KOPT-K1 (cell line): ENCODE measurements around the gene APPL2.

ENCODE experiments used
- H3K27ac ChIP-seq: fragments of 200-600 bp; sonication (generic); 2 replicates; pipeline ENCODE4 v1.5.1; 2016; ENCODE audit warnings: antibody characterized with exemption, mild to moderate bottlenecking, low read depth, low read length; ENCODE audit not compliant: poor library complexity, severe bottlenecking
- H3K36me3 ChIP-seq: fragments of 200-600 bp; sonication (generic); 2 replicates; pipeline ENCODE4 v1.5.1; 2017; ENCODE audit warnings: antibody characterized with exemption, mild to moderate bottlenecking, low read length, moderate library complexity; ENCODE audit not compliant: insufficient read depth
- H3K9me3 ChIP-seq: fragments of 200-600 bp; sonication (generic); 2 replicates; pipeline ENCODE4 v1.5.1; 2017; ENCODE audit warnings: antibody characterized with exemption, low read length, mild to moderate bottlenecking; ENCODE audit not compliant: insufficient read depth, poor library complexity, severe bottlenecking

The APPL2 gene

GRCh38 chr12:105235281-105235731 lies 668 bp downstream of the APPL2 start:
- H3K27ac ChIP-seq = peak overlapping the region; percentile 64
- no peaks in the 10 kb centered on the region; the same call in 1 of the 2 replicates for H3K36me3 ChIP-seq
- H3K9me3 ChIP-seq = no peaks in the 10 kb centered on the region

GRCh38 chr12:105234197-105234596 lies 1.8 kb downstream of the APPL2 start:
- no peaks in the 10 kb centered on the region; the same call in 1 of the 2 replicates for H3K36me3 ChIP-seq
- H3K27ac ChIP-seq = no peak overlapping the region
- no peaks in the 10 kb centered on the region for H3K9me3 ChIP-seq

DNA sequence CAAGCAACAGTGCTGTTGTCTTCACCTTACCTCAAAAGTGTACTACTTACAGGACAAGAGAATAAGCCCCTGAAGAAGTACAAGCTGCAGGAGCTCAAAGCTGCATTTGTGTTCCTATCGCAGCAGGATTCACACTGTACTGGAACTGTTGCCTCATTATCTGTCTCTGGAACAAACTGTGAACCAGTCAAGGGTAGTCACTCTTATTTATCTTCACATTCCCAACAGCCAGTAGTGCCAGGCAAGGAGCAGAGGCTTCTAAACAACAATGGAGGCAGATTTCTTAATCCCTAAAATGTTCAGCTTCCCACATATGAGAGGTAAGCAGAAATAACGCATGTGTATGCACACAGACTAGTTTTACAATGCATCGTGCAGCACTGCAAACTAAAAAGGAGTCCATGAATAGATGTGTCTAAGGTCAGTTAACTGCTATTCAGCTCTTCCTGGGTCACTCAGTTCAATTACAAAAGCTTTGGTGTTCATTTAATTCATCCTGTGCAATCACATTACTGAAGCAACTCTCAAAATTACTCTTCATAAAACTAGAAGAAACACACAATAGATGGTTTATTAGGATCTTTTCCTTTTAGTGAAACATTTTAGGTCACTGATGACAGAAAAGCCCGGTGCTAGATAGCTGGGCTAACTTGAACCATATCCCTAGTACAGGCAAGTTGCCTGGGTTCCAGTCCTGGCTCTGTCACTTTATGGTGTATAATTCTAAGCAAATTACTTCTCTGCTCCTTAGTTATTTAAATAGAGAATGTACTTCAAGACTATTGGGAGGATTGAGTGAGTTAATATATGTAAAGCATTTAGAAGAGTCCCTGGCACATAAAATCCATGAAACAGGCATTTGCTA lies 2.7 kb downstream of the APPL2 start:
- H3K9me3 ChIP-seq = no peaks in the 10 kb centered on the region
- H3K36me3 ChIP-seq = peaks cover 7% of the 10 kb centered on the region; the same call in 1 of the 2 replicates
- H3K27ac ChIP-seq = no peak overlapping the region

GRCh38 chr12:105231396-105231795 lies 4.6 kb downstream of the APPL2 start:
- Histone ChIP-seq H3K27ac (no peak overlapping the region), H3K36me3 (peaks cover 18% of the 10 kb centered on the region; the same call in 1 of the 2 replicates), H3K9me3 (no peaks in the 10 kb centered on the region)

DNA sequence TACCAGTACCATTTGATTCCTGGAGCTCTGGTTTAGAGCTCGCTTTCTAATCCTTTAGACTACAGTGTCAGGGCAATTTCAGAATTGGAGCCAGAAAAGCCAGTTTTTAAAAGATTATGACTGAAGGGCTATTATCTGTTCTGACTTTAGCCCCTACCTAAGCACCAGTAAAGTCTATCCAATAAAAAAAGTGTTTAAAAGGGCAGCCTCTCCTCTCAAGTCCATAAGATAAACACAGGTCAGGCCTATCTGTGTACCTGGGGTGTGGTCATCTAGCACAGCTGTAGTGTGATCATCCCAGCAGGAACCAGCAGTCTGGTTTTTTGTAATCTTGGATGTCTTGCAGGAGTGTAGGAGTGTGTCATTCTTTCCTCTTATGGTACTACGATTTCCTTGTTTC lies 6.6 kb downstream of the APPL2 start:
- Histone ChIP-seq H3K9me3 (no peaks in the 10 kb centered on the region), H3K36me3 (peaks cover 19% of the 10 kb centered on the region; the same call in 1 of the 2 replicates), H3K27ac (no peak overlapping the region)

GRCh38 chr12:105228966-105229365 lies 7.0 kb downstream of the APPL2 start:
- Histone ChIP-seq H3K27ac (no peak overlapping the region), H3K9me3 (no peaks in the 10 kb centered on the region), H3K36me3 (peaks cover 21% of the 10 kb centered on the region; the same call in 1 of the 2 replicates)

GRCh38 chr12:105228494-105228893 lies 7.5 kb downstream of the APPL2 start:
- Histone ChIP-seq H3K9me3 (no peaks in the 10 kb centered on the region), H3K27ac (no peak overlapping the region), H3K36me3 (peaks cover 21% of the 10 kb centered on the region; the same call in 1 of the 2 replicates)

DNA sequence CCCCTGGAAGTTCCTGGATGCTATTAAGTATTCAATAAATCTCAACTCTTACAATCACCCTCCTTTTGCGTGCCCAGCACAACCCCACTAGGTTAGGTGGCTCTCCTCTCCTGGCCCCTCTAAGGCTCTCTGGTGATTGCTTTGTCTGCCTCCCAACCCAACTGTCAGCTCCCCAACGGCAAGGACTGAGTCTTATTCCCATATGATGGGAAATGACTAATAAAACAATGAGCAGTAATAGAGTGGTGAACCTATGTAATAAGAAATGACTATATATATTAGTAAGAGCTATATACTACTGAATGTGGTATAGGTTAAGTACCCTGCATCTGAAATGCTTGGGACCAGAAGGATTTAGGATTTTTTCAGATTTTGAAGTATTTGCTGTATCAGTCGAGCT lies 8.1 kb downstream of the APPL2 start:
- Histone ChIP-seq H3K36me3 (peaks cover 22% of the 10 kb centered on the region; the same call in 1 of the 2 replicates), H3K9me3 (no peaks in the 10 kb centered on the region), H3K27ac (no peak overlapping the region)

DNA sequence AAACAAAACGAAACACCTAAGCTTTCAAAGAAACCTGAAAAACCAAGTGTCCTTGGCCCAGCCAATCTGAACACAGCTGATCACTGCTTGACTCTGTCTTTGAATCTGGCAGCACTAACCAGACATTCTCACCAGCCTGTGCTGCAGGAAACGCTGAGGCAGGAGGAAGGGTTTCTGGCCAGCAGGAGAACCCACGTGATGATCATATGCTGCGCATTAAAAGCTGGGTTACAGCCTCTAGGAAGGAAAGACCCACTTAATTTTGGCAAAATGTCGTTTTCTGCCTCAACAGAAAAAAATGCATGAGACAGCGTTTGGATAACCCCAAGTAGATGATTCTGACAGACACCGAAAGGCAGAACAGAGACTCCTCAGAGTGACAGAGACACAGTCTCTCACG lies 9.8 kb downstream of the APPL2 start:
- H3K36me3 ChIP-seq = peaks cover 38% of the 10 kb centered on the region; the same call in 1 of the 2 replicates
- peak overlapping the region; percentile 18 for H3K27ac ChIP-seq
- H3K9me3 ChIP-seq = no peaks in the 10 kb centered on the region

DNA sequence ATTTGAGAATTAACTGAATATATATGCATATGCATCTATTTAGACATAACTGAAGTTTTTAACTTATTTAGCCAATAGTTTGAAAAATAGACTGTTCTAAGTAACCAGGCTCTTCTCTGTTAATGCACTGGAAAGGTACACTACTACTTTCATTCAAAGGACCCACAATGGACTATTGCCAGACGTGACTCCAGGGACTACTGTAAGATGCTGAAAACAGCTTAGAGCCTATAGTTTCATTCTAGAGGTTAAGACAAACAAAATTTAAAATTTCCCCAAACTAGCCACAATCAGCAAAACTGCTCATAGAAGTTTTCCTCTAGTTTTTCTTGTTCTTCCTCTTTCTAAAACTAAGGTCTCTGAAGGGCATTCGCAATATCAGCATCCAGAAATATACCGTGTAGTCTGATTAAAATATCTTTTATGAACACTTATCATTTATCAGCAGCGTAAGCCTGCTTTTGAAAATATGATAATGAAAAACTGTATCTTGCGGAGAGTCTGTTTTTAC lies 10.4 kb downstream of the APPL2 start:
- no peaks in the 10 kb centered on the region for H3K9me3 ChIP-seq
- peaks cover 39% of the 10 kb centered on the region; the same call in 1 of the 2 replicates for H3K36me3 ChIP-seq
- no peak overlapping the region for H3K27ac ChIP-seq

DNA sequence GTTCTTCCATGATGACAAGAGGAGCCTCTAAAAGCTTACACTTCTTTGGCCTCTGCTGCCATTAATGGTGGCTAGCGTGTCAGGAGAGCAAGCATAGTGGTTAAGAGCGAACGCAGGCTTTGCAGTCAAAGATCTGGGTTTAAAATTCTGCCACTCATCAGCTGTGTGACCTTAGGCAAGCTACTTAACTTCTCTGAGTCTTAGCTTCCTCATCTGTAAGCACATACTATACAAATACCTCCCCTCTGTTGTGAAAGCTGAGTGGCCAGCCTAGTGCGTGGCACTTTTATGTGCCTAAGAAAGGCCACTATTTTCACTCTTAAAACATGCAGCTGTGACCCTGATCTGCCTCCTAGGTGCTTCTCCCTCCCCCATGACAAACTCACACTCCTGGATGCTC lies 11.6 kb downstream of the APPL2 start:
- Histone ChIP-seq H3K27ac (no peak overlapping the region), H3K9me3 (no peaks in the 10 kb centered on the region), H3K36me3 (peaks cover 44% of the 10 kb centered on the region)

GRCh38 chr12:105223884-105224283 lies 12.1 kb downstream of the APPL2 start:
- H3K9me3 ChIP-seq = no peaks in the 10 kb centered on the region
- H3K27ac ChIP-seq = no peak overlapping the region
- H3K36me3 ChIP-seq = peaks cover 44% of the 10 kb centered on the region

GRCh38 chr12:105223352-105223845 lies 12.6 kb downstream of the APPL2 start:
- Histone ChIP-seq H3K9me3 (no peaks in the 10 kb centered on the region), H3K36me3 (peaks cover 39% of the 10 kb centered on the region), H3K27ac (no peak overlapping the region)

GRCh38 chr12:105222726-105223351 lies 13.1 kb downstream of the APPL2 start:
- Histone ChIP-seq H3K9me3 (no peaks in the 10 kb centered on the region), H3K36me3 (peaks cover 35% of the 10 kb centered on the region), H3K27ac (no peak overlapping the region)

DNA sequence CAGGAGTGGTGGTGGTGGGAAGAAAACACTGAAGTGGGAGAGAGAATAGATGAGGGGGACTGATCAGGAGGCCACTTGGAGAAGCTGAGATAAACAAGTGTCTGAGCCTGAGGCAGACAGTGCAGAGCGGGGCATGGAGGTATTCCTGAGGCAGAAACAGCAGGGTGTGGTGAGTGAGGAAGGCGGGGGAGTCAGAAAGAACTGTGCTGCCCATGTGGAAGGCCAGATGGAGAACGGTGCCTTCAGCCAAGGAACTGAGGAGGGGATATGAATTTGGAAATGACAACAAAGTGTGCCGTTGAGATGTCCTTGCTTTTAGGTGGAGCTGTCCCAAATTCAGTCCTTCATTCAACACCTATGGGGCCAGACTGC lies 13.7 kb downstream of the APPL2 start:
- Histone ChIP-seq H3K36me3 (peaks cover 35% of the 10 kb centered on the region), H3K9me3 (no peaks in the 10 kb centered on the region), H3K27ac (no peak overlapping the region)
